ENCODE measurements around the gene PCDHGB5.
"Not testable (repeated sequence)": the region's sequence is repeated elsewhere in the genome, so short reads cannot be mapped to it uniquely, and the experiment has no call there.

PCDHGB5 gene

GRCh38 chr5:141407790-141408505 is 10.2 kb downstream of the PCDHGB5 start, which contains the start of gene PCDHGB6:
Gene PCDHGB6, plus strand, starts transcription at chr5:141408021. Its CDS starts 182 bp downstream, at chr5:141408203.
- not testable (repeated sequence) for H3K9ac ChIP-seq (ENCODE audit: low read length)
- H3K9me3 ChIP-seq (ENCODE audit: control insufficient read depth, low read length), result peaks cover 39% of the 10 kb centered on the region

GRCh38 chr5:141409598-141410306 is 12.0 kb downstream of the PCDHGB5 start:
- H3K9me3 ChIP-seq (ENCODE audit: control insufficient read depth, low read length), result peaks cover 43% of the 10 kb centered on the region
- no peak overlapping the region for H3K9ac ChIP-seq (ENCODE audit: low read length)
- H3K4me3 ChIP-seq (ENCODE audit: low read length), result no peak overlapping the region
- peaks cover 23% of the 10 kb centered on the region for H3K27me3 ChIP-seq (ENCODE audit: control insufficient read depth, insufficient read depth, low read length)
- H3K4me1 ChIP-seq (ENCODE audit: control insufficient read depth, insufficient read depth, low read length), result no peaks in the 10 kb centered on the region
- H3K36me3 ChIP-seq (ENCODE audit: control insufficient read depth, insufficient read depth, low read length), result no peaks in the 10 kb centered on the region

More at GRCh38 chr5:141407790-141408505, 10.2 kb downstream of the PCDHGB5 start, which contains the start of gene PCDHGB6:
- H3K27me3 ChIP-seq (ENCODE audit: control insufficient read depth, insufficient read depth, low read length), result peaks cover 31% of the 10 kb centered on the region
- not testable (repeated sequence) for H3K4me1 ChIP-seq (ENCODE audit: control insufficient read depth, insufficient read depth, low read length); H3K4me3 ChIP-seq (ENCODE audit: low read length); H3K36me3 ChIP-seq (ENCODE audit: control insufficient read depth, insufficient read depth, low read length)

- Histone ChIP-seq H3K9ac (ENCODE audit: low read length) (no peak overlapping the region), H3K4me3 (ENCODE audit: low read length) (no peak overlapping the region), H3K4me1 (ENCODE audit: control insufficient read depth, insufficient read depth, low read length) (no peaks in the 10 kb centered on the region), H3K36me3 (ENCODE audit: control insufficient read depth, insufficient read depth, low read length) (no peaks in the 10 kb centered on the region), H3K9me3 (ENCODE audit: control insufficient read depth, low read length) (peaks cover 44% of the 10 kb centered on the region), H3K27me3 (ENCODE audit: control insufficient read depth, insufficient read depth, low read length) (peaks cover 23% of the 10 kb centered on the region)
Measured at GRCh38 chr5:141411575-141411974, 13.8 kb downstream of the PCDHGB5 start.

GRCh38 chr5:141412854-141413539 is 15.2 kb downstream of the PCDHGB5 start, which contains the start of gene PCDHGA10:
Gene PCDHGA10, plus strand, starts transcription at chr5:141412987. Its CDS starts 189 bp downstream, at chr5:141413176.
- H3K9me3 ChIP-seq (ENCODE audit: control insufficient read depth, low read length), result peaks cover 36% of the 10 kb centered on the region
- no peaks in the 10 kb centered on the region for H3K36me3 ChIP-seq (ENCODE audit: control insufficient read depth, insufficient read depth, low read length)
- H3K4me3 ChIP-seq (ENCODE audit: low read length), result peak within 1 kb of the TSS; percentile 54
- H3K9ac ChIP-seq (ENCODE audit: low read length), result peak within 1 kb of the TSS; percentile 56
- H3K27me3 ChIP-seq (ENCODE audit: control insufficient read depth, insufficient read depth, low read length), result peaks cover 20% of the 10 kb centered on the region
- no peaks in the 10 kb centered on the region for H3K4me1 ChIP-seq (ENCODE audit: control insufficient read depth, insufficient read depth, low read length)

GRCh38 chr5:141413540-141414069 is 15.9 kb downstream of the PCDHGB5 start:
- Histone ChIP-seq H3K4me3 (ENCODE audit: low read length) (peak overlapping the region; percentile 54), H3K27me3 (ENCODE audit: control insufficient read depth, insufficient read depth, low read length) (peaks cover 17% of the 10 kb centered on the region), H3K4me1 (ENCODE audit: control insufficient read depth, insufficient read depth, low read length) (no peaks in the 10 kb centered on the region), H3K9me3 (ENCODE audit: control insufficient read depth, low read length) (peaks cover 41% of the 10 kb centered on the region), H3K9ac (ENCODE audit: low read length) (peak overlapping the region; percentile 56), H3K36me3 (ENCODE audit: control insufficient read depth, insufficient read depth, low read length) (no peaks in the 10 kb centered on the region)

- peaks cover 42% of the 10 kb centered on the region for H3K9me3 ChIP-seq (ENCODE audit: control insufficient read depth, low read length)
- H3K4me1 ChIP-seq (ENCODE audit: control insufficient read depth, insufficient read depth, low read length); H3K36me3 ChIP-seq (ENCODE audit: control insufficient read depth, insufficient read depth, low read length); H3K9ac ChIP-seq (ENCODE audit: low read length); H3K4me3 ChIP-seq (ENCODE audit: low read length): not testable (repeated sequence)
- H3K27me3 ChIP-seq (ENCODE audit: control insufficient read depth, insufficient read depth, low read length), result peaks cover 12% of the 10 kb centered on the region
Measured at GRCh38 chr5:141414548-141415274, 17.0 kb downstream of the PCDHGB5 start.

- H3K4me3 ChIP-seq (ENCODE audit: low read length); H3K27me3 ChIP-seq (ENCODE audit: control insufficient read depth, insufficient read depth, low read length); H3K9ac ChIP-seq (ENCODE audit: low read length); H3K36me3 ChIP-seq (ENCODE audit: control insufficient read depth, insufficient read depth, low read length); H3K4me1 ChIP-seq (ENCODE audit: control insufficient read depth, insufficient read depth, low read length): not testable (repeated sequence)
- H3K9me3 ChIP-seq (ENCODE audit: control insufficient read depth, low read length), result peaks cover 41% of the 10 kb centered on the region
Measured at GRCh38 chr5:141415275-141415618, 17.5 kb downstream of the PCDHGB5 start.

GRCh38 chr5:141417494-141418172 is 19.9 kb downstream of the PCDHGB5 start, which contains the start of gene PCDHGB7:
Gene PCDHGB7, plus strand, starts transcription at chr5:141417677. Its CDS starts 183 bp downstream, at chr5:141417860.
- Histone ChIP-seq H3K9me3 (ENCODE audit: control insufficient read depth, low read length) (peaks cover 61% of the 10 kb centered on the region), H3K27me3 (ENCODE audit: control insufficient read depth, insufficient read depth, low read length) (peaks cover 11% of the 10 kb centered on the region), H3K4me3 (ENCODE audit: low read length) (peak within 1 kb of the TSS; percentile 10)
- not testable (repeated sequence) for H3K9ac ChIP-seq (ENCODE audit: low read length); H3K36me3 ChIP-seq (ENCODE audit: control insufficient read depth, insufficient read depth, low read length); H3K4me1 ChIP-seq (ENCODE audit: control insufficient read depth, insufficient read depth, low read length)

- Histone ChIP-seq H3K9ac (ENCODE audit: low read length) (no peak overlapping the region), H3K9me3 (ENCODE audit: control insufficient read depth, low read length) (peaks cover 52% of the 10 kb centered on the region), H3K36me3 (ENCODE audit: control insufficient read depth, insufficient read depth, low read length) (no peaks in the 10 kb centered on the region), H3K4me3 (ENCODE audit: low read length) (no peak overlapping the region), H3K4me1 (ENCODE audit: control insufficient read depth, insufficient read depth, low read length) (no peaks in the 10 kb centered on the region), H3K27me3 (ENCODE audit: control insufficient read depth, insufficient read depth, low read length) (peaks cover 13% of the 10 kb centered on the region)
Measured at GRCh38 chr5:141419074-141419880, 21.5 kb downstream of the PCDHGB5 start.

GRCh38 chr5:141420855-141421488 is 23.2 kb downstream of the PCDHGB5 start, which contains the start of gene PCDHGA11:
Gene PCDHGA11, plus strand, starts transcription at chr5:141421051. Its CDS starts 177 bp downstream, at chr5:141421228.
- Histone ChIP-seq H3K4me3 (ENCODE audit: low read length) (no peak within 1 kb of the TSS), H3K9me3 (ENCODE audit: control insufficient read depth, low read length) (peaks cover 46% of the 10 kb centered on the region), H3K4me1 (ENCODE audit: control insufficient read depth, insufficient read depth, low read length) (no peaks in the 10 kb centered on the region), H3K27me3 (ENCODE audit: control insufficient read depth, insufficient read depth, low read length) (peaks cover 13% of the 10 kb centered on the region), H3K9ac (ENCODE audit: low read length) (no peak within 1 kb of the TSS), H3K36me3 (ENCODE audit: control insufficient read depth, insufficient read depth, low read length) (no peaks in the 10 kb centered on the region)
